DMS 273 (cell line): Measurements from ENCODE around the gene PIBF1.
A peak's percentile ranks its signal among the peaks of the same experiment; 100 is the strongest.
"Not testable (repeated sequence)": the region's sequence is repeated elsewhere in the genome, so short reads cannot be mapped to it uniquely, and the experiment has no call there.

Source experiments
- DNase-seq: peaks from one replicate; lab custom pipeline; 2025; ENCODE audit not compliant: unreplicated experiment; lab: John Stamatoyannopoulos, UW

PIBF1 gene, protein sequence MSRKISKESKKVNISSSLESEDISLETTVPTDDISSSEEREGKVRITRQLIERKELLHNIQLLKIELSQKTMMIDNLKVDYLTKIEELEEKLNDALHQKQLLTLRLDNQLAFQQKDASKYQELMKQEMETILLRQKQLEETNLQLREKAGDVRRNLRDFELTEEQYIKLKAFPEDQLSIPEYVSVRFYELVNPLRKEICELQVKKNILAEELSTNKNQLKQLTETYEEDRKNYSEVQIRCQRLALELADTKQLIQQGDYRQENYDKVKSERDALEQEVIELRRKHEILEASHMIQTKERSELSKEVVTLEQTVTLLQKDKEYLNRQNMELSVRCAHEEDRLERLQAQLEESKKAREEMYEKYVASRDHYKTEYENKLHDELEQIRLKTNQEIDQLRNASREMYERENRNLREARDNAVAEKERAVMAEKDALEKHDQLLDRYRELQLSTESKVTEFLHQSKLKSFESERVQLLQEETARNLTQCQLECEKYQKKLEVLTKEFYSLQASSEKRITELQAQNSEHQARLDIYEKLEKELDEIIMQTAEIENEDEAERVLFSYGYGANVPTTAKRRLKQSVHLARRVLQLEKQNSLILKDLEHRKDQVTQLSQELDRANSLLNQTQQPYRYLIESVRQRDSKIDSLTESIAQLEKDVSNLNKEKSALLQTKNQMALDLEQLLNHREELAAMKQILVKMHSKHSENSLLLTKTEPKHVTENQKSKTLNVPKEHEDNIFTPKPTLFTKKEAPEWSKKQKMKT

GRCh38 chr13:72781451-72782439 is at the start of gene PIBF1, which contains the start of gene DIS3:
Gene PIBF1 (plus strand): TSS chr13:72782133. CDS start chr13:72783470, 1,337 bp downstream.
Gene DIS3 (minus strand): TSS chr13:72781900. CDS start chr13:72781832, 68 bp downstream.
- DNase-seq, result peak; percentile 99

- no peak for DNase-seq
These were observed 44.9 kb upstream of the PIBF1 start for GRCh38 chr13:72737033-72737432.

- DNase-seq, result no peak
These were observed 41.9 kb upstream of the PIBF1 start for GRCh38 chr13:72740015-72740414.

GRCh38 chr13:72745260-72745659 is 36.7 kb upstream of the PIBF1 start:
- DNase-seq, result no peak

GRCh38 chr13:72751220-72751619 is 30.7 kb upstream of the PIBF1 start:
- DNase-seq, result no peak

GRCh38 chr13:72754111-72754510 is 27.8 kb upstream of the PIBF1 start:
- DNase-seq, result no peak

DNA sequence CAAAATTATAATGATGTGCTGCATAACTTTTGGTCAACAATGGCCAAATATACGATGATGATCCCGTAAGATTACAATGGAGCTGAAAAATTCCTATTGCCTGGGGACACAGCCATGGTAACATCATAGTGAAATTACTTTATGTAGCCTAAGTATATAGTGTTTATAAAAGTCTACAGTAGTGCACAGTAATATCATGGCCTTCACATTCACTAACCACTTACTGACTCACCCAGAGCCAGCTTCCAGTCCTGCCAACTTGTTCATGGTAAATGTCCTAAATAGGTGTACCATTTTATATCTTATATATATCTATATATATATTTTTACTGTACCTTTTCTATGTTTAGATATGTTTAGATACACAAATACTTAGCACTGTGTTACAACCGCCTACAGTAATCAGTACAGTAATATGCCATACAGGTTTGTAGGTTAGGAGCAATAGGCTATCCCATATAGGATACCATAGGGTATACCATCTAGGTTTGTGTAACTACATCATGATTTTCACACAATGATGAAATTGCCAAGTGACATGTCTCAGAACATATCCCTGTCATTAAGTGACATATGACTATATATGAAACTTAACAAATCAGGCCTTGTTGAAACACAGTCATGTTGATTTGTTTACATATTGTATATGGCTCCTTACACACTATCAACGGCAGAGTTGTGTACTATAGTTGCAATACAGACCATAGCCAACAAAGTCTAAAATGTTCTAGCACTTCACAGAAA is 24.0 kb upstream of the PIBF1 start:
- DNase-seq, result no peak

GRCh38 chr13:72760189-72760588 is 21.7 kb upstream of the PIBF1 start:
- no peak for DNase-seq

DNA sequence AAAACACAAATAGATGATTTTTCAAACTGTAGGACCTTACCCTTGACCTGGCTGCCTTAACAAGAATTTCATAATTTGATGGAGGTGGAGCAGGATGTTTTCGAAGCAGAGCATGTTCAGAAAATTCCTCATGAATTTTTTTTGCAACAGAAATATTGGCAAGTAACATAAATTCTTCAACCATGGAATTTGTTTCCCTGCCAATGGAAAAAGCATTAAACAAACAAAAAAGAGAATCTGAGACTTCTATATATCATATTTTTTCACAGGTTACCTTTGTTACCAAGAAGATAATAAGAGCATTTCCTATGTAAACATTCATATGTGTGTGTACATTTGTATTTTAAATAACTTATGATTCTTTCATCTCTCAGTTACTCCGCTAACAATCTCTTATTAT is 18.5 kb upstream of the PIBF1 start:
- no peak for DNase-seq

DNA sequence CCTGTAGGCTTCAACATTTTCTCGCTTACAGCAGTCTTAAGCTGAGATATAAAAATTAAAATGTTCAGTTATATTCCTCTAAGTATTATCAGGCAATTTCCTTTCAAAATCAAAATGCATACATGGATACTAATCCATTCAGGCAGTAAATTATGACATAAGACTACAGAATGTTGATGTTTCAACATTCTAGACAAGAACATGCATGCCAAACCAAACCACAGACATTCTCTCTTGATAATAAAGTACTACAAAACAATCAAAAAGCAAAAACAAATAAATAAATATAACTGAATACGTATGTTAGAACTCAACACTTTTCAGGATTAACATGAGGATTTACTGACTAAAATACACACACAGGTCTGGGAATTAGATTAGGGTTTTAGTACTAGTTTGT is 7.9 kb upstream of the PIBF1 start:
- no peak for DNase-seq

DNA sequence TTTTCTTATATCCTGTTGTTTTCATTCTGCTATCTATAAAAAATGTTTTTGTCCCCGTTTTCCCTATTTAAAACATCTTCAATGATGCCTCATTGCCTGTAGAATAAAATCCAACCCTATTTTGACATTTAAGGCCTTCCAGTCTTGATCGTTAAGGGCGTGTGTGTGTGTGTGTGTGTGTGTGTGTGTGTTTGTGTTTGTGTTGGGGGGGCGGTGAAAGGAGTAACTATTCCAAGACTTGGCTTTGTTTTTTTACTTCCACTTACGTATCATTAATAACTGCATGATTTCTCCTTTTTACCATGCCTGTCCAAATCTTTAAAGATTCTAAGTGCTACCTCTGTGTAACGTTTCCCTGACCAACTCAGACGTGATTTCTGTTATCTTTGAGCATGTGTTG is 784 bp downstream of the PIBF1 start:
- peak; percentile 6 for DNase-seq

GRCh38 chr13:72784679-72785078 is 2.7 kb downstream of the PIBF1 start:
- not testable (repeated sequence) for DNase-seq

DNA sequence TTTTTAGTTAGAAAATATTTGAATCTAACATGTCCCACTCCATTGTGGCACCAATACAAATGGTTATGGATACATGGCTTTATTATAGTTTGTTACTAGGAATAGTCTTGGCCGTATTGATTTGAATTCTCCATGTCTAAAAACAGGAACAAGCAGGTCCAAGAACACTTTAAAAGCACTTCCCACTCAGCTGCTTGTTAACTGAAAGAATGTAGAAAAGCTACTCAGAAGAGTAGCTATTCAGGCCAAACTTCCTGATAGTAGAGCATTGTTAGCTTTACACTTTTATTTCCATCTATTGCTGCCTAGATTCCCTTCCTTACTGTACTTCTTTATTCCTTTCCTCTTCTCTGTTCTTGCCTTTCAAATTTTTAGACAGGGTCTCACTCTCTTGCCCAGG is 6.9 kb downstream of the PIBF1 start:
- DNase-seq, result no peak

DNA sequence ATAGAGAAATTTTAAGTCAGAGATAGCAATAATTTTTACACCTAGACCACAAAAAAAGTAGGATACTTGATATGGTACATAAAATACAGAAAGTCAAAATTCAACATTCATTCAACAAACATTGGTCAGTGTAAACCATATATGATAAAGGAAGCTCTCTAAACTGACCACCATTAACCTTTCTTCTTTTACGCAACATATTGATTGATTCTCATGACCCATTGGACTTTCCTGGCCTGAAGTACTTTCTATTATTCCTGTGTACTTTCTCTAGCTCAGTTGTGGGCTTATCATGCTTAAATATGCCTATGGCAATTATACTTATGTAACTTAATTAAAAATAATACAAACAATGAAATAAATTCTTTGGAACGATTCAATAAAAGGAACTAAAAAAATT is 10.7 kb downstream of the PIBF1 start:
- no peak for DNase-seq

DNA sequence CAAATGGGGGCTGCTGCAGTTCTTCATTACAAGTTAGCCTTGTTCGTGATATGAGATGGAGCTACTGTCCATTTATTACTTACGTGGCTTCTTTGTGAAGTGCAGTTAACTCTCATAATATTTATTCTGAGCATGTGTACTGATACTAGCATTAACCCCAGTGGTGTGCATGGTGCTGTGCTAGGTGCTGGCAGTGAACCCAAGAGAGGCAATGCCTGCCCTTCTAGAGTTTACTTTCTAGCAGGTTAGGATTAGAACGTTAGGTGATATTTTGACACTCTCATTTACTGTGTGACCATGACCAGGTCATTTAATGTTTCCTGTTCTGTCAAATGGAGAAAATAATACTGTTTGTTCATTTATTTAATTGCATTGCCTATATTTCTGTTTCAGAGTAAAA is 16.9 kb downstream of the PIBF1 start:
- DNase-seq, result no peak

DNA sequence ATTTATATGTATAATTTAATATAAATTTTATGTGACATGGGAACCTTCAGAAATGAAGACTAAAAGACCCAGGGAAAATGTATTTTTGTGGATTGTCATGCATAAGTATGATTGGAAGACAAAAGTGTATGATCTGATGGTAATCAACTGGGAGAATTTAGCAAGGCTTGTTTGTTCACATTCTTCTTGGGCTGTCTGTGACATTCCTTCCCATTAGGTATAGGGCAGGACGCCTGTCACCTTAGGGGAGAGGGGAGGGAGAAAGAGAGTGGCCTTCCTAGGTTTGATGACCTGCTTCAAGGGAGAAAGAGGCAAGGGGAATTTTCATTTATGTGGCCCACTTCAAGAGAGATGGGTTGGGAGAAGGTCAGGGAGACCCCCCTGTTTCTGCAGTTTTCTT is 22.4 kb downstream of the PIBF1 start:
- no peak for DNase-seq

DNA sequence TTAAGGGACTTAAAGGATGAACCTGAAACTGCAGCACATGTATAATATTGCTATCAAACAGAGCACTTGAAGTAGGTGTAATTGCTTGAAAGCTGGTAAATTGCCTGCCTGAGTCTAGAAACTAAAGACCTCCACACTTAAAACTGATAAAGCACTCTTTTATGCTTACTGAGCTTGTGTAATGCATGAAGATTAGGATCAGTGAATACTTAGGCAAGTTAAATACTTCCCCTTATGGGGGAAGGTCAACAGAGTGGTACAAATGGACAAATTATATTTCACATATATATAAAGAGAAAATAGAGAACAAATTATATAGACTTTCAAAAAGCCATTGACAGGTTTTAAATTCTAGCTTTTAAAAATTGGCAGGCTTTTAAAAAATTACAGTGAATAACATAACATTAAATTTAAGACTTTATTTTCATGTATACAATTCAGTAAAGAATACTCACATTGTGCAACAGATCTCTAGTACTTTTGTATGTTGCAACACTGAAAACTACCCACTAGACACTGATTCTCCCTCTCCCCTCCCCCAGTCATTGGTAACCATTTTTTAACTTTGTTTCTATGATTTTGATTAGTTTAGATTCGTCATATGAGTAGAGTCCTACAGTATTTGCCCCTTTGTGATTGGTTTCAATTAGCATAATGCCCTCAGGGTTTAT is 23.9 kb downstream of the PIBF1 start:
- no peak for DNase-seq

DNA sequence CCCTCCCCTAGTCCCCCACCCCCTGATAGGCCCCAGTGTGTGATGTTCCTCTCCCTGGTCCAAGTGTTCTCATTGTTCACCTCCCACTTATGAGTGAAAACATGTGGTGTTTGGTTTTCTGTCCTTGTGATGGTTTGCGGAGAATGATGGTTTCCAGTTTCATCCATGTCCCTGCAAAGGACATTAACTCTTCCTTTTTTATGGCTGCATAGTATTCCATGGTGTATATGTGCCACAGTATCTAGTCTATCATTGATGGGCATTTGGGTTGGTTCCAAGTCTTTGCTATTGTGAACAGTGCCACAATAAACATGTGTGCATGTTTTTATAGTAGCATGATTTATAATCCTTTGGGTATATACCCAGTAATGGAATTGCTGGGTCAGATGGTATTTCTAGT is 24.6 kb downstream of the PIBF1 start:
- not testable (repeated sequence) for DNase-seq

GRCh38 chr13:72808917-72809500 is 27.1 kb downstream of the PIBF1 start:
- DNase-seq, result peak; percentile 39
